T-cell (primary cell): Measurements from ENCODE around the gene ZNF175. TPM values are rescaled to one million over a fixed set of nuclear protein-coding genes. Genes with fewer than 3 reads are reported as not detected.

ENCODE experiments used
- total RNA-seq, 35 experiments: library from RNA in 6 of 35; stranded (reverse) in 6 of 35; fragments of 120-200 nt in 1 of 35; gene quantifications; one replicate each; pipeline versions ENCODE4 v1.2.1 to v1.2.4 and lab custom pipeline; 2013 to 2026

ZNF175 gene
- total RNA-seq, 5 donors from 2014 or later (not counting 1 experiment from before 2014, with no cell fraction given) = 6.7 to 16.8 (median 12.3) TPM

Other genes with a start within 250 kb of the ZNF175 start
- under 1 TPM; 0.18 to 0.70 (median 0.39) TPM for gene VSIG10L, start 229.1 kb upstream of the ZNF175 start, total RNA-seq
- 10 to 100 TPM; 37.8 to 67.8 (median 61.1) TPM for gene ETFB, start 204.9 kb upstream of the ZNF175 start, total RNA-seq
- 1 to 10 TPM; 2.0 to 8.5 (median 5.8) TPM for gene CLDND2, start 202.3 kb upstream of the ZNF175 start, total RNA-seq
- 100 to 1,000 TPM in 4 of 5 donors, 10 to 100 TPM in 1; 42.9 to 356 (median 105) TPM for gene NKG7, start 198.6 kb upstream of the ZNF175 start, total RNA-seq
- gene LIM2, start 183.3 kb upstream of the ZNF175 start, total RNA-seq = not detected
- not detected for gene C19orf84, start 180.7 kb upstream of the ZNF175 start, total RNA-seq
- gene SIGLEC10, start 153.6 kb upstream of the ZNF175 start, total RNA-seq = 1 to 10 TPM in 3 of 5 donors, under 1 TPM in 2; 0.67 to 6.7 (median 1.8) TPM
- not detected for gene SIGLEC8, start 112.8 kb upstream of the ZNF175 start, total RNA-seq
- gene CEACAM18, start 92.7 kb upstream of the ZNF175 start, total RNA-seq = not detected
- not detected for gene SIGLEC12, start 69.5 kb upstream of the ZNF175 start, total RNA-seq
- gene SIGLEC6, start 39.6 kb upstream of the ZNF175 start, total RNA-seq = under 1 TPM in 4 of 5 donors, not detected in 1; 0.23 to 0.79 (median 0.64) TPM
- under 1 TPM in 2 of 5 donors, not detected in 3; 0.16 to 0.26 TPM for gene SIGLEC5, start 59.1 kb downstream of the ZNF175 start, total RNA-seq
- 1 to 10 TPM in 1 of 5 donors, under 1 TPM in 2, not detected in 2; 0.68 to 1.1 (median 0.93) TPM for gene SIGLEC14, start 75.5 kb downstream of the ZNF175 start, total RNA-seq
- gene SPACA6, start 122.0 kb downstream of the ZNF175 start, total RNA-seq = 1 to 10 TPM; 5.5 to 9.9 (median 6.9) TPM
- not detected for gene HAS1, start 152.7 kb downstream of the ZNF175 start, total RNA-seq
- gene FPR1, start 180.6 kb downstream of the ZNF175 start, total RNA-seq = under 1 TPM in 2 of 5 donors, not detected in 3; 0.13 to 0.19 TPM
- not detected for gene FPR2, start 189.9 kb downstream of the ZNF175 start, total RNA-seq
- gene FPR3, start 223.9 kb downstream of the ZNF175 start, total RNA-seq = under 1 TPM in 1 of 5 donors, not detected in 4; 0.20 TPM